ENCODE measurements around the gene GP1BA.
"Not testable (repeated sequence)": the region's sequence is repeated elsewhere in the genome, so short reads cannot be mapped to it uniquely, and the experiment has no call there.

The GP1BA gene

GRCh38 chr17:4901648-4902344 is 30.3 kb upstream of the GP1BA start:
- DNase-seq: no peak

GRCh38 chr17:4902540-4902939 is 29.5 kb upstream of the GP1BA start:
- DNase-seq: peak; percentile 86

- DNase-seq: peak; percentile 99
These were observed 28.8 kb upstream of the GP1BA start, which contains the start of gene CHRNE for GRCh38 chr17:4903051-4903818. CHRNE (minus strand) TSS chr17:4903098; CDS start chr17:4903063, 35 bp downstream.

GRCh38 chr17:4906642-4907041 is 25.4 kb upstream of the GP1BA start:
- not testable (repeated sequence) for DNase-seq

- DNase-seq: no peak
These were observed 23.8 kb upstream of the GP1BA start for GRCh38 chr17:4908301-4908700.

GRCh38 chr17:4908711-4909496 is 23.2 kb upstream of the GP1BA start:
- DNase-seq: peak; percentile 94

GRCh38 chr17:4913994-4914393 is 18.1 kb upstream of the GP1BA start:
- peak; percentile 39 for DNase-seq

- not testable (repeated sequence) for DNase-seq
These were observed 17.5 kb upstream of the GP1BA start for GRCh38 chr17:4914551-4914950.

- DNase-seq: peak; percentile 74
These were observed 12.5 kb upstream of the GP1BA start for GRCh38 chr17:4919511-4920047.

GRCh38 chr17:4920351-4921048 is 11.6 kb upstream of the GP1BA start:
- peak; percentile 46 for DNase-seq

- DNase-seq: no peak
These were observed 10.8 kb upstream of the GP1BA start for GRCh38 chr17:4921320-4921719.

- DNase-seq: not testable (repeated sequence)
These were observed 5.3 kb upstream of the GP1BA start for GRCh38 chr17:4926577-4927335.

- DNase-seq: no peak
These were observed 3.2 kb upstream of the GP1BA start for GRCh38 chr17:4928881-4929280.

GRCh38 chr17:4932756-4933155 is 679 bp downstream of the GP1BA start:
- no peak for DNase-seq

- DNase-seq: no peak
These were observed 1.6 kb downstream of the GP1BA start for GRCh38 chr17:4933646-4934045.

- DNase-seq: peak; percentile 51
These were observed 2.3 kb downstream of the GP1BA start for GRCh38 chr17:4934173-4934979.

GRCh38 chr17:4935650-4936049 is 3.6 kb downstream of the GP1BA start:
- DNase-seq: no peak

- DNase-seq: no peak
These were observed 4.4 kb downstream of the GP1BA start for GRCh38 chr17:4936436-4936835.

- no peak for DNase-seq
These were observed 5.5 kb downstream of the GP1BA start for GRCh38 chr17:4937553-4937952.

GRCh38 chr17:4938069-4938491 is 6.0 kb downstream of the GP1BA start:
- DNase-seq: no peak
